Gastrocnemius medialis (tissue), 4 donors: ENCODE measurements around the gene IL1RL1.

Experiments
- POLR2A ChIP-seq, 2 donors: fragments of 450-650 bp; IDR thresholded peaks; one replicate each; pipeline ENCODE4 v1.6.1; 2017; ENCODE audit warnings: antibody characterized with exemption in 2 of 2, mild to moderate bottlenecking in 2 of 2, moderate library complexity in 2 of 2
- TF ChIP-seq, protein P1 (sequence below), 5 experiments: fragments of 450-650 bp in 3 of 5; fragments of 200-600 bp in 2 of 5; sonication (generic) in 2 of 5; IDR thresholded peaks in 4 of 5; conservative IDR thresholded peaks in 1 of 5; 1 replicate in 4 of 5; 2 replicates in 1 of 5; pipeline ENCODE4 v1.5.1; 2016 to 2019; ENCODE audit warnings: antibody characterized with exemption in 5 of 5, mild to moderate bottlenecking in 3 of 5, moderate library complexity in 3 of 5

GRCh38 chr2:102359527-102359926 is 48.2 kb downstream of the IL1RL1 start:
- TF ChIP-seq POLR2A (IDR thresholded peaks at IDR 0.05): no peak
- TF ChIP-seq, protein P1, sequence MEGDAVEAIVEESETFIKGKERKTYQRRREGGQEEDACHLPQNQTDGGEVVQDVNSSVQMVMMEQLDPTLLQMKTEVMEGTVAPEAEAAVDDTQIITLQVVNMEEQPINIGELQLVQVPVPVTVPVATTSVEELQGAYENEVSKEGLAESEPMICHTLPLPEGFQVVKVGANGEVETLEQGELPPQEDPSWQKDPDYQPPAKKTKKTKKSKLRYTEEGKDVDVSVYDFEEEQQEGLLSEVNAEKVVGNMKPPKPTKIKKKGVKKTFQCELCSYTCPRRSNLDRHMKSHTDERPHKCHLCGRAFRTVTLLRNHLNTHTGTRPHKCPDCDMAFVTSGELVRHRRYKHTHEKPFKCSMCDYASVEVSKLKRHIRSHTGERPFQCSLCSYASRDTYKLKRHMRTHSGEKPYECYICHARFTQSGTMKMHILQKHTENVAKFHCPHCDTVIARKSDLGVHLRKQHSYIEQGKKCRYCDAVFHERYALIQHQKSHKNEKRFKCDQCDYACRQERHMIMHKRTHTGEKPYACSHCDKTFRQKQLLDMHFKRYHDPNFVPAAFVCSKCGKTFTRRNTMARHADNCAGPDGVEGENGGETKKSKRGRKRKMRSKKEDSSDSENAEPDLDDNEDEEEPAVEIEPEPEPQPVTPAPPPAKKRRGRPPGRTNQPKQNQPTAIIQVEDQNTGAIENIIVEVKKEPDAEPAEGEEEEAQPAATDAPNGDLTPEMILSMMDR (IDR thresholded peaks at IDR 0.05 in 4 of 5, conservative IDR thresholded peaks at IDR 0.05 in 1 of 5): no peak
